ENCODE results near the gene SCLT1.

SCLT1 gene

GRCh38 chr4:128876200-128876599 lies 217.1 kb downstream of the SCLT1 start:
- no peak for DNase-seq

GRCh38 chr4:128871948-128872347 lies 221.4 kb downstream of the SCLT1 start:
- DNase-seq: no peak

- DNase-seq: no peak
These were observed 223.4 kb downstream of the SCLT1 start for GRCh38 chr4:128869776-128870509.

GRCh38 chr4:128868758-128869157 lies 224.6 kb downstream of the SCLT1 start:
- no peak for DNase-seq

DNA sequence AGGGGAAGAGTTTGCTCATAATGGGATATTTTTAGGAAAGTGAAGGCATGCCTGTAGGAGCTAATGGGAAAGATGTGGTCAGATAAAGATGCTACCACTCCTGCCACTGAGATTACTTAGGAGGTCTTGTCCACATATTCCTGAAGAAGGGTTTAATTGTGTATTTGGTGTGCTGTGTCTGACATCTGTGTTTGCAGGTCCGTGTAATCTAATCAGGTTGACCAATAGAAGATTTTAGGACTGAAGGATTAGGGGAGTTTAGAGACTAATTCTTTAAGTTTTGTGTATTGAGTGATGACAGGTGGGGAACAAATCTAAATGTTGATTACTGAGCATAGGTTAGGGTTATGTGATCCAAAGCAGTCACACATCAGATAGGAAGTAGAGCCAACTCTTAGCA lies 226.6 kb downstream of the SCLT1 start:
- no peak for DNase-seq

DNA sequence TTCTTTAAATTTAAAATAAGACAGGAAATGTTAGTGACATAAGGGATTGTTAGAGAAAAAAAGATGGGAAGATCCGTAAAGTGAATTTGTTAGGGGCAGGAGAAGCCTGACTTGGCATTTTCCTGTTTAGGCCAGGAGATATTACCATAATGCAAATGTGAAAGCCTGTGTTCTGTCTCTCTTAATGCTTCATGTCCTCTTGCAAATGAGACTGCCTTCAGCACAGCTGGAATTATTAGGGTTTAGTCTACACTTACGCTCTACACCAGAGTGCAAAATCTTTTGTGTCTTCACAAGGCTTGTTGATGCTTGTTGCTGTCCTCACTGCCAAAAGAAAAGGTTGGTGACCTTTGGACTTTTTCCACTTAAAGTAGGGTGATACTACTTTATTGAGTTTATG lies 227.1 kb downstream of the SCLT1 start:
- DNase-seq: no peak

GRCh38 chr4:128865132-128865531 lies 228.2 kb downstream of the SCLT1 start:
- no peak for DNase-seq

DNA sequence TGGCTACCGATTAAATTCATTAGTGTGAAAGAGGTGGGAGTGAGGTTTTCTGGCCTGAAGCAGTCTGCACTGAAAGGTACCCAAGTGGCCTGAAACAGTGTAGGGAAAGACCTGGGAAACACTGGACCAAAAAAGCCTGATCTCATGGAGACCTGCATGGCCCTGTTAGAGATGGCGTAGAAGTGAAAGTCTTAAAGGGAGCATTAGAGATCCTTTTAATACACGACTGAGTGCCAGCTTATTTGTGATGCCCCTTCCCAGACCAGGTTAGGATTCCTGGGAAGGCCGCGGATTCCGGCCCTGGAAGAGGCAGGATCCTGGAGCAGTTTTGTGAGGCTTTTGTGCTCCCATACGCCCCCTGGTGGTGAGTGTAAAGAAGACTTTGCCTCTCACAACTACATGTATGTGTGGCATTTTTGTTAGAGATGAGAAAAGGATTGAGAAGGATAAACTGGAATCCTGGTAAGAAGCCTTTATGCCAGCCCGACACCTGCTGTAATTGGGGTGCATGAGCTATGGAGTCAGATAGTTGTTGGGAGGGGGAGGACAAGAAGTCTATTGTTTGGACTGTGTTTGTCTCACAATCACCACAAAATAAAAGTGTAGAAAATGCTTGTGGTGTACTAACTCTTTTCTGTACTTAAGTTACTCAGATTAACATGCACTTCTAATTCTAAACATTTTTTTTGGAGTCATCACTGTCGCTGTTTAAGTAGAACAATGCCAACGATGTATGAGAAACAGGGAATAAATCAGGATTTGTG lies 229.8 kb downstream of the SCLT1 start:
- DNase-seq: peak in 55 of 58 donors; percentile 5 to 85 (median 59)

GRCh38 chr4:128862608-128863311 lies 230.6 kb downstream of the SCLT1 start:
- DNase-seq: peak in 10 of 58 donors; percentile 9 to 51 (median 22)

DNA sequence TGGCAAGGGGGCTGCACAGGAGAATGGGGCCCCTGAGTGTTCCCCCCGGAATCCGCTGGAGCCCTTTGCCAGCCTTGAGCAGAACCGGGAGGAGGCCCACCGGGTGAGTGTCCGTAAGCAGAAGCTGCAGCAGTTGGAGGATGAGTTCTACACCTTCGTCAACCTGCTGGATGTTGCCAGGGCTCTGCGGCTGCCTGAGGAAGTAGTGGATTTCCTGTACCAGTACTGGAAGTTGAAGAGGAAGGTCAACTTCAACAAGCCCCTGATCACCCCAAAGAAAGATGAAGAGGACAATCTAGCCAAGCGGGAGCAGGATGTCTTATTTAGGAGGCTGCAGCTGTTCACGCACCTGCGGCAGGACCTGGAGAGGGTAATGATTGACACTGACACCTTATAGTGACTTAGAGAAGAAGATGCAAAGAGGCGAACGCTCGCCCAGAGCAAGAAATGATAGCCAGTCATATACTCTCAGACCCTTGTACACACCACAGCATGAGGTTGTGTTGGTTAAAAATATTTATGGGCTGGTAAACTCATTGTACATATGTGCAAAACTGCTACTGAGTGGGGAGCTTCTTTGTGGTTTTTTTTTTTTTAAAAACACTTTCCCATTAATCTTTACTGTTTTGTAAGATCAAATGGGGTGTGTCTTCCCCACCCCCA lies 231.4 kb downstream of the SCLT1 start:
- no peak for DNase-seq

- DNase-seq: no peak
These were observed 233.3 kb downstream of the SCLT1 start for GRCh38 chr4:128859887-128860677.

DNA sequence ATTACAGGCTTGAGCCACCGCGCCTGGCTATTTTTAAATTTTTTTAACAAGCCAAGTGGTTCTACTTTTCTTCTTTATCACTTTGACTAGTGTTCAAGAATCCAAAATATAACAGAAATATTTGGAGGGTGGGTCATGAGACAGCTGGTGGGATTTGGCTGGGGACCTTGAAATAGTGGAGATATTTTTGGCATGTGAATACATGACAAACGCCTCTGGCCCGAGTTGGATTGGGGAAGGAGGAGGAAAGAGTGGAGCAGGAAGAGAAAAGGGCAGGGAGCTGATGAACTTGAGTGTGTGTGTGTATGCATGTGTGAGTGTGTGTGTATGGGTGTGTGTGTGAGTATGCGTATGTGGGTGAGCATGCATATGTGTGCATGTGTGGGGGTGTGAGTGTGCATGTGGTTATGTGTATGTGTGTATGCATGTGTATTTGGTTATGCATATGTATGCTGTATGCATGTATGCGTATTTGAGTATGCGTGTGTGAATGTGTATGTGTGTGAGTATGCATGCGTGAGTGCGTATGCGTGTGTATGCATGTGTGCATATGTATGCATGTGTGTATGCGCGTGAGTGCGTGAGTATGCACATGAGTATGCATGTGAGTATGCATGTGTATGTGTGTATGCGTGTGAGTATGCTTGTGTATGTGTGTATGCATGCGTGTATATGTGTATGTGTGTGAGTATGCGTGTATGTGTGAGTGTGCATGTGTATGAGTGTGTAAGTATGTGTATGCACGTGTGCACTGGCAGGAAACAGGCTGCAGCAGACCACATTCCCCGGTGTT lies 234.3 kb downstream of the SCLT1 start:
- DNase-seq: no peak

GRCh38 chr4:128856246-128856645 lies 237.1 kb downstream of the SCLT1 start:
- DNase-seq: no peak

DNA sequence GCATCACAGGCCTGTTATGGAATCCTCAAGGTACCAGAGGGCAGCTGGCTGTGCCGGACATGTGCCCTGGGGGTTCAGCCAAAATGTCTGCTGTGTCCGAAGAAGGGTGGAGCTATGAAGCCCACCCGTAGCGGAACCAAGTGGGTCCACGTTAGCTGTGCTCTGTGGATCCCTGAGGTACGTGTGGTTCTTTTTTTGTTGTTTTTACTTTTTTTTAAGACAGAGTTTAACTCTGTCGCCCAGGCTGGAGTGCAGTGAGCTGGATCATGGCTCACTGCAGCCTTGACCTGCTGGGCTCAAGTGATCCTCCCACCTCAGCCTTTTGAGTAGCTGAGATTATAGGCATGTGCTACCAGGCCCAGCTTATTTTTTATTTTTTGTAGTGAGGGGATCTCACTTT lies 237.7 kb downstream of the SCLT1 start:
- no peak for DNase-seq

GRCh38 chr4:128854433-128854832 lies 238.9 kb downstream of the SCLT1 start:
- no peak for DNase-seq

DNA sequence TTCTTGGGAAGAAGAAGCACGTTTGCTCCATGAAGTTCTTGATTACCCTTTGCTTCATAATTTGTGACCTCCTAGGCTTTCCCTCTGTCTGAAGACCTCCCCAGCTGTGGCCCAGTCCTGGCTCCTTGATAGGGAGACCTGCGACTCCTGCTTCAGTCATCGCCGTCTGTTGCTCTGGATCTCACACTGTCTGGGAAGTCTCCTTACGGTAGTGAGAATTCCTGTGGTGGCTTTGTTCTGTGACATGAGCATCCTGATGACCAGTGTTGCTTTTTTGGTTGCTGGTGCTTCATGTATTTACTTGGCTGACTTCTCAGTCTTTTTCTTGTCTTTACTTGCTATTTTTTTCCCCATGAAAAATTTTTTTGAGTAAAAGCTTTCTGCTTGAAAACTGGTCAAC lies 239.6 kb downstream of the SCLT1 start:
- no peak for DNase-seq

- DNase-seq: no peak
These were observed 243.1 kb downstream of the SCLT1 start for GRCh38 chr4:128850252-128850651.

DNA sequence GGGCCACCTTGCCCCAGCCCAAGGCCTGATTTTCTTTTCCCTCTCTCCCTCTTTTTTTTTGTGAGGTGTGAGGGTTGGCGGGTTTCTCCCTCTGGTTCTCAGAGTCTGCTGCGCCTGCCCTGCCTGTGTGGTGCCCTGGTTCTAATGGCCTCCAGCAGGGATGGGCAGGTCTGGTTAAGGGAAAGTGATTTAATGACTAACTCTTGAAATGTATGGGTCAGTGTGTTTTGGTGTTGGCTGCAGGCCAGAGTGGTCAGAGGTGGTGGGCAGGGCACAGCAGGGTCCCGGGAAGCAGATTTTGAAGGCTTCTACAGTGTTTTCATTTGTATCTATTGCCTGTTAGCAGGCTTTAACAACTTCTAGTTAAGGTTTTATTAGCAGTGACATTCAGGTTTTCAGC lies 244.9 kb downstream of the SCLT1 start:
- no peak for DNase-seq

DNA sequence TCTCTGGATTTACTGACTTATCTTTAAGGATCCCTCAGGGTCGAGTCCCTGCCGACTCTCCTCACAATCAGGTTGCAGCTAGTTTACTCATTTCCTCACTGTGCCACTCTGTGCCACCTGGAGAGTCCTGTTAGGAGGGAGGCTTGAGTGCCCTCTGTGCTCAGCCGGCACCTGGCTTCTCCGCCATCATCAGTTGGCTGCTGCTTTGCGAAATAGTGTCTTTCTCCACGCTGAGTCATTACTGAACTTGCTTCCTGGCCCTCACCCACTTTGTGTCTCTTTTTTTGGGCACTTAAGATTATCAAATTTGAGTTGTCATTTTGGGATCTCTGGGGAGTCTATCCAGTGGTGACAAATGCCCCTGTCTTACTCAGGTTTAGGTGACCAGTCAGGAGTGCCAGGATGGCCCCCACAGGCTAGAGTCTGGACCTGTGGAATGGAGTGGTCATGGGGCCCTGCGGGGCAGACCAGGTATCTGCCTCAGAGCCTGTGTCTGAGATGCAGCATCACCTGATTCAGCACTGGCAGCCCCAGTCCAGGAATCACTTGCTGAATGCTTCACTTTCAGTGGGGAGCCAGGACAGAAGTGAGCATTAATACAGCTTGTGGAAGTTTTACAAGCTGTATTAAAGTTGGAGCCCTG lies 246.1 kb downstream of the SCLT1 start:
- DNase-seq: no peak

Data from anterior cingulate cortex (tissue), 58 donors.